GM12878 (cell line): ENCODE measurements around the gene DOCK1. TPM values are rescaled to one million over a fixed set of nuclear protein-coding genes. Genes with fewer than 3 reads are reported as not detected.

Experiments
- ATAC-seq: fragments of 200-7000 bp; cut with Tn5 transposase; 3 replicates; pipeline ENCODE4 v1.9.1; 2020; ENCODE audit warnings: mild to moderate bottlenecking, moderate library complexity
- BruUV-seq: library from RNA; stranded (reverse); fragments of 400-500 nt; replicated peaks from 2 replicates; lab custom pipeline; 2021; lab: Mats Ljungman, UMichigan
- CTCF ChIA-PET: fragments of 300-600 bp; sonication (Branson Sonifier 250); formaldehyde crosslinking; extraction: SDS; loops from one replicate; lab custom pipeline; 2021; ENCODE audit warnings: inconsistent platforms; lab: Yijun Ruan, JAX
- POLR2A ChIA-PET: fragments of 350-600 bp; formaldehyde crosslinking; extraction: SDS; loops from one replicate; lab custom pipeline; 2021; ENCODE audit warnings: inconsistent platforms; lab: Charles Lee
- RAD21 ChIA-PET: fragments of 300-600 bp; sonication (Branson Sonifier 250); formaldehyde crosslinking; loops from one replicate; lab custom pipeline; 2023; ENCODE audit warnings: antibody characterized with exemption; ENCODE audit not compliant: unreplicated experiment; lab: Charles Lee
- SMC1A ChIA-PET: fragments of 300-600 bp; sonication (Branson Sonifier 250); formaldehyde crosslinking; loops from one replicate; lab custom pipeline; 2023; ENCODE audit not compliant: unreplicated experiment, uncharacterized antibody; lab: Charles Lee
- DNase-seq: peaks from one replicate; pipeline ENCODE4 v3.0.0-alpha.2; 2011; ENCODE audit warnings: low read depth, low spot score
- FAIRE-seq: peaks from 3 replicates; lab custom pipeline; 2011; peaks lifted over from hg19 to GRCh38; lab: Jason Lieb, UNC
- H2AFZ ChIP-seq: 2 replicates; pipeline ENCODE4 v1.6.0; 2011; ENCODE audit warnings: low read depth, low read length, control low read depth; ENCODE audit not compliant: control insufficient read depth
- H3K27ac ChIP-seq: 2 replicates; pipeline ENCODE4 v1.5.1; 2011; ENCODE audit warnings: control low read depth; ENCODE audit not compliant: control insufficient read depth, insufficient read depth
- H3K27me3 ChIP-seq, 2 experiments: replicated peaks in 1 of 2; 2 replicates each; pipeline versions ENCODE4 v1.6.0 to v1.6.1; 2011; ENCODE audit warnings: low read length in 1 of 2; ENCODE audit not compliant: control insufficient read depth in 2 of 2, insufficient read depth in 2 of 2
- H3K36me3 ChIP-seq, 2 experiments: 2 replicates each; pipeline ENCODE4 v1.5.1; 2011; ENCODE audit warnings: low read length in 1 of 2; ENCODE audit not compliant: control insufficient read depth in 2 of 2, insufficient read depth in 2 of 2
- H3K4me1 ChIP-seq: 2 replicates; pipeline ENCODE4 v1.6.1; 2011; ENCODE audit warnings: mild to moderate bottlenecking, low read length, moderate library complexity, mixed read lengths; ENCODE audit not compliant: control insufficient read depth, insufficient read depth
- H3K4me2 ChIP-seq: 2 replicates; pipeline ENCODE4 v1.6.0; 2011; ENCODE audit warnings: control low read depth; ENCODE audit not compliant: control insufficient read depth, insufficient read depth
- H3K4me3 ChIP-seq: fragments of 200-600 bp; sonication (generic); 2 replicates; pipeline ENCODE4 v1.5.1; 2016
- H3K79me2 ChIP-seq: 2 replicates; pipeline ENCODE4 v1.6.0; 2011; ENCODE audit warnings: low read length; ENCODE audit not compliant: control insufficient read depth, insufficient read depth
- H3K9ac ChIP-seq: 2 replicates; pipeline ENCODE4 v1.8.0; 2011; ENCODE audit warnings: low read length, control low read depth, mixed read lengths; ENCODE audit not compliant: control insufficient read depth, insufficient read depth
- H3K9me3 ChIP-seq: replicated peaks from 3 replicates; pipeline ENCODE4 v1.5.1; 2011; ENCODE audit warnings: mild to moderate bottlenecking, low read length; ENCODE audit not compliant: control insufficient read depth, insufficient read depth
- H4K20me1 ChIP-seq: 2 replicates; pipeline ENCODE4 v1.6.0; 2011; ENCODE audit not compliant: control insufficient read depth, insufficient read depth
- CREM ChIP-seq: IDR thresholded peaks from 2 replicates; pipeline ENCODE4 v1.6.1; 2014; ENCODE audit warnings: antibody characterized with exemption, low read depth
- ETV6 ChIP-seq, 2 experiments: fragments of 450-650 bp in 1 of 2; IDR thresholded peaks in 1 of 2; conservative IDR thresholded peaks in 1 of 2; 2 replicates each; pipeline ENCODE4 v1.6.1; 2014; ENCODE audit warnings: antibody characterized with exemption in 1 of 2, borderline replicate concordance in 1 of 2, low read depth in 1 of 2, mild to moderate bottlenecking in 1 of 2, moderate library complexity in 1 of 2
- IKZF1 ChIP-seq: fragments of 450-650 bp; conservative IDR thresholded peaks from 2 replicates; pipeline ENCODE4 v1.6.1; 2017; ENCODE audit warnings: antibody characterized with exemption, mild to moderate bottlenecking
- MTA3 ChIP-seq: IDR thresholded peaks from 2 replicates; pipeline ENCODE4 v1.6.1; 2012; ENCODE audit warnings: low read length, inconsistent platforms, borderline replicate concordance
- PKNOX1 ChIP-seq: fragments of 450-650 bp; IDR thresholded peaks from 2 replicates; pipeline ENCODE4 v1.6.1; 2016; ENCODE audit warnings: mild to moderate bottlenecking
- SRF ChIP-seq, 2 experiments: IDR thresholded peaks; 2 replicates each; pipeline ENCODE4 v1.6.1; 2011; ENCODE audit warnings: low read depth in 2 of 2, low read length in 2 of 2, mild to moderate bottlenecking in 1 of 2, moderate library complexity in 1 of 2
- ZBED1 ChIP-seq: IDR thresholded peaks from 2 replicates; pipeline ENCODE4 v1.6.1; 2016; ENCODE audit warnings: borderline replicate concordance
- WGBS: methylation state at CpG from one replicate; pipeline ENCODE4 v1.1.6; 2016; ENCODE audit warnings: low lambda C conversion rate; ENCODE audit not compliant: insufficient replicate concordance, insufficient coverage; ENCODE audit errors: missing lambda C conversion rate; 5-methylcytosine and 5-hydroxymethylcytosine counted together
- in situ Hi-C: fragments of 300-500 bp; cut with MboI; formaldehyde crosslinking; loops from 9 replicates; pipeline ENCODE4 v1.14.3; 2018; ENCODE audit warnings: mixed read lengths
- intact Hi-C: fragments of 100-400 bp; cut with micrococcal nuclease; formaldehyde crosslinking; loops from one replicate; pipeline ENCODE4 v1.14.2; 2022; ENCODE audit not compliant: unreplicated experiment
- polyA plus RNA-seq, 11 experiments: library from polyadenylated mRNA; depleted of rRNA in 4 of 11; unstranded in 6 of 11; stranded (reverse) in 5 of 11; fragments of >200 nt; fragmentation: Nextera tagmentation in 4 of 11; fragmentation: Illumina TruSeq in 1 of 11; extraction: Ambion mirVana in 4 of 11; extraction: Trizol in 1 of 11; gene quantifications; 1 replicate in 1 of 11; 2 replicates in 10 of 11; pipeline versions ENCODE4 v1.2.1 to v1.2.3, GENCODE V29; 2011 to 2016; ENCODE audit warnings: inconsistent platforms in 2 of 11, missing spikeins in 2 of 11, low read depth in 1 of 11
- total RNA-seq, 4 experiments: library from RNA; depleted of rRNA in 3 of 4; stranded (reverse); fragments of >200 nt in 3 of 4; fragmentation: Illumina TruSeq in 1 of 4; extraction: Trizol in 1 of 4; gene quantifications; 2 replicates each; pipeline versions ENCODE4 v1.2.1 to v1.2.3, GENCODE V29; 2013 to 2021
- TF ChIP-seq, protein P1 (sequence below): IDR thresholded peaks from 2 replicates; pipeline ENCODE4 v1.6.1; 2012; ENCODE audit warnings: low read depth, low read length, improper control_type of control experiment
- TF ChIP-seq, protein P2 (sequence below): IDR thresholded peaks from 2 replicates; pipeline ENCODE4 v1.6.1; 2011; ENCODE audit warnings: borderline replicate concordance, low read depth, mild to moderate bottlenecking, moderate library complexity, mixed read lengths, low read length; ENCODE audit not compliant: insufficient read depth; ENCODE audit errors: extremely low read length
- TF ChIP-seq, protein P3 (sequence below): fragments of 450-650 bp; IDR thresholded peaks from 2 replicates; pipeline ENCODE4 v1.6.1; 2018; ENCODE audit warnings: borderline replicate concordance, mild to moderate bottlenecking; ENCODE audit not compliant: partially characterized antibody
- TF ChIP-seq, protein P4 (sequence below): fragments of 450-650 bp; IDR thresholded peaks from 2 replicates; pipeline ENCODE4 v1.6.1; 2014; ENCODE audit warnings: mild to moderate bottlenecking

The DOCK1 gene
- total and polyA plus RNA-seq, 10 of the 15 experiments (the other 5 are each of a cell fraction or from before 2014, with no cell fraction given), result 0.05 to 0.18 TPM; not detected in 8

- H3K4me3 ChIP-seq, result no peak overlapping the region
- TF ChIP-seq, protein P1, sequence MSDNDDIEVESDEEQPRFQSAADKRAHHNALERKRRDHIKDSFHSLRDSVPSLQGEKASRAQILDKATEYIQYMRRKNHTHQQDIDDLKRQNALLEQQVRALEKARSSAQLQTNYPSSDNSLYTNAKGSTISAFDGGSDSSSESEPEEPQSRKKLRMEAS, result no peak
- TF ChIP-seq, protein P2, sequence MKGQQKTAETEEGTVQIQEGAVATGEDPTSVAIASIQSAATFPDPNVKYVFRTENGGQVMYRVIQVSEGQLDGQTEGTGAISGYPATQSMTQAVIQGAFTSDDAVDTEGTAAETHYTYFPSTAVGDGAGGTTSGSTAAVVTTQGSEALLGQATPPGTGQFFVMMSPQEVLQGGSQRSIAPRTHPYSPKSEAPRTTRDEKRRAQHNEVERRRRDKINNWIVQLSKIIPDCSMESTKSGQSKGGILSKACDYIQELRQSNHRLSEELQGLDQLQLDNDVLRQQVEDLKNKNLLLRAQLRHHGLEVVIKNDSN, result no peak
- TF ChIP-seq ETV6 (conservative IDR thresholded peaks at IDR 0.05 in 1 of 2, IDR thresholded peaks at IDR 0.05 in 1 of 2; ENCODE audit: borderline replicate concordance in 1 of 2, low read depth in 1 of 2), result no peak
- no peak for TF ChIP-seq SRF (IDR thresholded peaks at IDR 0.05; ENCODE audit: low read depth in 2 of 2, low read length in 2 of 2)
- TF ChIP-seq MTA3, result no peak
- no peak for TF ChIP-seq PKNOX1
- TF ChIP-seq IKZF1, result no peak
- TF ChIP-seq, protein P3, sequence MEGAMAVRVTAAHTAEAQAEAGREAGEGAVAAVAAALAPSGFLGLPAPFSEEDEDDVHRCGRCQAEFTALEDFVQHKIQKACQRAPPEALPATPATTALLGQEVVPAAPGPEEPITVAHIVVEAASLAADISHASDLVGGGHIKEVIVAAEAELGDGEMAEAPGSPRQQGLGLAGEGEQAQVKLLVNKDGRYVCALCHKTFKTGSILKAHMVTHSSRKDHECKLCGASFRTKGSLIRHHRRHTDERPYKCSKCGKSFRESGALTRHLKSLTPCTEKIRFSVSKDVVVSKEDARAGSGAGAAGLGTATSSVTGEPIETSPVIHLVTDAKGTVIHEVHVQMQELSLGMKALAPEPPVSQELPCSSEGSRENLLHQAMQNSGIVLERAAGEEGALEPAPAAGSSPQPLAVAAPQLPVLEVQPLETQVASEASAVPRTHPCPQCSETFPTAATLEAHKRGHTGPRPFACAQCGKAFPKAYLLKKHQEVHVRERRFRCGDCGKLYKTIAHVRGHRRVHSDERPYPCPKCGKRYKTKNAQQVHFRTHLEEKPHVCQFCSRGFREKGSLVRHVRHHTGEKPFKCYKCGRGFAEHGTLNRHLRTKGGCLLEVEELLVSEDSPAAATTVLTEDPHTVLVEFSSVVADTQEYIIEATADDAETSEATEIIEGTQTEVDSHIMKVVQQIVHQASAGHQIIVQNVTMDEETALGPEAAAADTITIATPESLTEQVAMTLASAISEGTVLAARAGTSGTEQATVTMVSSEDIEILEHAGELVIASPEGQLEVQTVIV, result no peak
- TF ChIP-seq, protein P4, sequence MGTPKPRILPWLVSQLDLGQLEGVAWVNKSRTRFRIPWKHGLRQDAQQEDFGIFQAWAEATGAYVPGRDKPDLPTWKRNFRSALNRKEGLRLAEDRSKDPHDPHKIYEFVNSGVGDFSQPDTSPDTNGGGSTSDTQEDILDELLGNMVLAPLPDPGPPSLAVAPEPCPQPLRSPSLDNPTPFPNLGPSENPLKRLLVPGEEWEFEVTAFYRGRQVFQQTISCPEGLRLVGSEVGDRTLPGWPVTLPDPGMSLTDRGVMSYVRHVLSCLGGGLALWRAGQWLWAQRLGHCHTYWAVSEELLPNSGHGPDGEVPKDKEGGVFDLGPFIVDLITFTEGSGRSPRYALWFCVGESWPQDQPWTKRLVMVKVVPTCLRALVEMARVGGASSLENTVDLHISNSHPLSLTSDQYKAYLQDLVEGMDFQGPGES, result no peak
- no peak for TF ChIP-seq ZBED1
- TF ChIP-seq CREM, result no peak
- TF ChIP-seq, all 136 proteins: peak for 0
- Histone ChIP-seq H3K36me3 (no peaks in the 10 kb centered on the region), H3K27ac (no peak overlapping the region), H3K27me3 (no peaks in the 10 kb centered on the region), H3K4me2 (no peak overlapping the region), H3K79me2 (no peaks in the 10 kb centered on the region), H4K20me1 (no peaks in the 10 kb centered on the region), H3K4me1 (no peaks in the 10 kb centered on the region), H3K9ac (no peak overlapping the region), H2AFZ (no peak overlapping the region), H3K9me3 (no peaks in the 10 kb centered on the region; the same call in 2 of the 3 replicates)
- intact Hi-C loops (no loop called here), in situ Hi-C loops (no loop called here)
- POLR2A ChIA-PET, result no interaction called here
- SMC1A ChIA-PET, result no interaction called here
- no TSS peak for BruUV-seq
- FAIRE-seq (no peak), DNase-seq (no peak), ATAC-seq (no peak)
- RAD21 ChIA-PET, result no interaction called here
- CTCF ChIA-PET, result no interaction called here
- 3% methylated on average over 4 of the region's 4 CpGs for WGBS
Observed at GRCh38 chr10:127080317-127080716, 175.1 kb downstream of the DOCK1 start.
